Embryonic facial prominence (tissue), 1 donor: ENCODE results near the gene GPR37L1.
"Not testable (repeated sequence)": the region's sequence is repeated elsewhere in the genome, so short reads cannot be mapped to it uniquely, and the experiment has no call there.

ENCODE experiments used
- DNase-seq: peaks from one replicate; pipeline ENCODE4 v3.0.0-alpha.2; 2016; ENCODE audit errors: extremely low spot score

GPR37L1 gene

DNA sequence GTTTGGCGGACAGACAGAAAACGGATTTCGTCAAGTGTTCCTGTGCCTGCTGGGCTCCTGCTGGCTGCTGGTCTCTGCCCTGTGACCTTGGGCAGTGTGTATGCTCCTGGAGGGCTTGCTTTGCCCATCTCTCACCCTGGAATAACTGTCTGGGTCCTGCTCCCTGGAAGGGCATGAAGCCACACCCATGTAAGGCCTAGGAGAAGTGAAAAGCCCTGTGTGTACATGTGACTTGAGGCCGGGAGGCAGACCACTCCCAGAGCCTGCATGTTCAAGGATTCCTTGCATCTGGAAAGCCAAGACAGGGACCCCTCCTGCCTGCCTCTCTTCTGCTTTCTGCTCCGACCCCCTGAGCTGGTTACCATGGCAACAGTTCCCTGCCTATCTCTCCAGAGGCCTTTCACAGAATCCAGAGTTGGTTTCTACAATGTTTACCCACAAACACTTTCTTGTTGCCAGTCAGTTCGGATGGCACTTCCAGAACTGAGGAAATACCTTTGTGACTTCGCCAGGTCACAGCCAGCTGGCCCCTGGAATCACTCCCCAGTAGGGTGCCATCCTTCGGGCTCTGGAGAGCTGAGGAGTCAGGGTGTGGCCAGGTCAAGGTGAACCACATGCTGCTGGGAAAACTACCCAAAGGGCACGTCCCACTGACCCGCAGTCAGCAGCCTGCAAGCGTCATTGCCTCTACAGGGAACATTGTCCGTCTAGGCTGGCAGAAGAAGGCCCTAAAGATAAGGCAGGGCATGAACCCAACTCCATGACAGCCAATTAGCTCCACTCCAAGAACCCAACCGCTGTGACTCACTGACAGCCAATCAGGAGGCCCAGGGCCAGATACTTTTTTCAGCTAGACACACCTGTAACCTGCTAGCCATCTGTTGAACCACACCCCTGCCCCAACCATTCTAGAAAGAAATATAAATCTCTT, 14.7 kb upstream of the GPR37L1 start:
- peak; percentile 48 for DNase-seq

DNA sequence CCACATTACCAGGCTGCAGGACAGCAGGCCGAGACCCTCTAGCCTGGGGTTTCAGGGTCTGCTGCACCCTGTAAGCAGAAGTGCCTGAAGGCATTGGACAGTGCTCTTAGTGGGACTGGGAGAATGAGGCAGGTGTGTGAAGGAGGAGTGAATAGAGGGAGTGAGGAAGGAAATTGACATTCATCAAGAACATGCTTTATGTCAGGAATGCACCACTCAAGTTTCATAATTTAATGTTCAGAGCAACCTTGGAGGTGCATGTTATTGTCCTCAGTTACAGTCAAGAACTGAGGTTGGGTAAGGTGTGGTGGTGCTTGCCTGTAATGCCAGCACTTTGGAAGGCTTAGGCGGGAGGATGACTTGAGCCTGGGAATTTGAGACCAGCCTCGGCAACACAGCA, 11.7 kb upstream of the GPR37L1 start:
- DNase-seq: no peak

DNA sequence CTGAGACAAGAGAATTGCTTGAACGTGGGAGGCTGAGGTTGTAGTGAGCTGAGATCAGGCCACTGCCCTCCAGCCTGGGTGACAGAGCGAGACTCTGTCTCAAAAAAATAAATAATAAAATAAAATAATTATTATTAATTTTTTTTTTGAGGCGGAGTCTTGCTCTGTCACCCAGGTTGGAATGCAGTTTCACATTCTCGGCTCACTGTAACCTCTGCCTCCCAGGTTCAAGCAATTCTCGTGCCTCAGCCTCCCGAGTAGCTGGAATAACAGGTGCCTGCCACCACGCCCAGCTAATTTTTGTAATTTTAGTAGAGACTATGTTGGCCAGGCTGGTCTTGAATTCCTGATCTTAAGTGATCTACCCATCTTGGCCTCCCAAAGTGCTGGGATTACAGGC, 11.1 kb upstream of the GPR37L1 start:
- not testable (repeated sequence) for DNase-seq

DNA sequence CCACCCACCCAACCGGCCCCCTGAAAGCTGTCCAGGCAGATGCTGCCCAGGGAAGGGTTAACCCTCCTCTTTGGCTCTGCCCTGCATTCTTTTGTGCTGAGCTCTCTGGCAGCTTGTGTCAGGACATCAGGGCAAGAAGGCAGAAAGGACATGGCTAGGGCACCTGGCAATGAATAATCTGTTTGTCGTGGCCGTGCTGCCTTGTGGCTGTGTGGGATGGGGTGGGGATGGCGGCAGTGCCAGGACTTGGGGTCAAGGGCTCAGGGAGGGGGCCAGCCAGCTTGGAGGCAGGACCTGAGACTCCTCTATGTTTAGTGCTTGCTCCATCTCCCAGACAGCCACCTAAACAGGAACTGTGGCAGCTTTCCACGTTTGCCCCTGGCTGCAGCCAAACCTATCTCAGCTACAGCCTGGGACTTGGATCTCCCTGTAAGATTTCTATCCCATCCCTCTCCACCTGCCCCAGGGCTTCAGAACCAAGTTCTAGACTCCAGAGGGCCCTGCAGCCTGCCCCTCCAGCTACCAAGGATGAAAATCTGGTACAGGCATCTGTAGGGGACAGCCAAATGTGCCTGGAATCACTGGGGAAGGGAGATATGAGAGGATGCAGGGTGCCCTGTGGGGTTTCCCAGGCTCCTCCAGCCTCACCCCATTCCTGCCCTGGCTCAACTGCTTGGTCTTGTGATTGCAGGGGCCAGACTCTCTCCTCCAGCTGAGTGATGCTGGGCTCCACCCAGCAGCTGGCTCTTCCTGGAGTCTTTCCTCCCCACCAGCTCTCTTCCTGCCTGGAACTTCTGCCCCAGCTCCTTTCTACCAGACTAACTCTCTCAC, 9.6 kb upstream of the GPR37L1 start:
- DNase-seq: no peak

DNA sequence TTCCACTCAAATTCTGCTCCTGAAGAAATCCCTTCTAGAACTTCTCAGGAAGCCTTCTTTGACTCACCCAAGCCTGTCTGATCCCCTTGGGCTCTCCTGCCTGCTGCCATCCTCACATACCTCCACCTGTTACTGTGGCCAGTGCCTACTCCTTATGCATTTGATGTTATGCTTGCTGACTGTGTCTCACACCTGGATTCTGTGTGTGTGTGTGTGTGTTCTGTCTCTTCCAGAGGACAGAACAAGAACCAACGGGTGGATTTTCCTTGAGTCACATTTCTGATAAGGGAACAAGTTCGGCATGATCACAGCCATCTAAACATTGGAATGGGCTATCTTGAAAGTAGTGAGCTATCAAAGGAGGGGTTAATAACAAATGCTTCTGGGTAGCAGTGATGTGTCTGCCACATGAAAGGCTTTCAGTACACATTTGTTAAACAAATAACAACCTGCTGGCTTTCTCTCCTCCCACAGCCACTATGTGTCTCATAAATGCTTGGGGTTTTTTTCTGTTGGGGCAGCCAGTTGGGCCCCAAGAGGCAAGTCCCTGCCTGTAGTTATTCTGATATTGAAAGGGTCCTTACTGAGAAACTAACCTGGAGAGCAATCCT, 8.9 kb upstream of the GPR37L1 start:
- no peak for DNase-seq

DNA sequence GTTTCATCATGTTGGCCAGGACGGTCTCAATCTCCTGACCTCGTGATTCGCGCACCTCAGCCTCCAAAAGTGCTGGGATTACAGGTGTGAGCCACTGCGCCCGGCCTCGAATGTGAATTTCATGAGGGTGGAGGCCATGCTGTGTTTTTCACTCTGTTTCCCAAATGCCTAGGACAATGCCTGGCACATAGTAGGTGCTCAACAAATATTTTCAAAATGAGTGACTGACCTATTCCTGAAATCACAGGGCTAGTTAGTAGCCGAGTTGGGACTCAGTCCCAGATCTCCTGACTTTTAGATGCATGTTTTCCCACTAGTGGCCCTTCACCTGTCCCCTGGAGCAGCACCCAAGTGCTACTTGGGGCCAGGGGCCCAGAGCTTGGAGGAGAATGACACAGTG, 6.4 kb upstream of the GPR37L1 start:
- no peak for DNase-seq

DNA sequence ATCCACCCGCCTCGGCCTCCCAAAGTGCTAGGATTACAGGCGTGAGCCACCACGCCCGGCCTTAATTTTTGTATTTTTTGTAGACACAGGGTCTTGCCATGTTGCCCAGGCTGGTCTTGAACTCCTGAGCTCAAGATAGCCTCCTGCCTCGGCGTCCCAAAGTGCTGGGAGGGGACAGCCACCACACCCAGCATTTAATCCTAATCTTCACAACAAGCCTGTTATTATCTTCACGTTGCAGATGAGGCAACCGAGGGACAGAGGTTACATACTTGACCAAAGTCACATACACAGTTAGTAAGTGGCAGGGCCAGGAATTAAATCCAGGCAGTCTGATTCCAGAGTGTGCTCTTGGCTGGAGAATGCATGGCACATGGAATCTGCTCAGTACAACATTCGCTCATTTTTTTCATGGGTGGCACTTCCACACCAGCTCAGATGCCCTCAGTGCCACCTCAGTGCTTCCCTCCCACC, 4.8 kb upstream of the GPR37L1 start:
- DNase-seq: no peak

DNA sequence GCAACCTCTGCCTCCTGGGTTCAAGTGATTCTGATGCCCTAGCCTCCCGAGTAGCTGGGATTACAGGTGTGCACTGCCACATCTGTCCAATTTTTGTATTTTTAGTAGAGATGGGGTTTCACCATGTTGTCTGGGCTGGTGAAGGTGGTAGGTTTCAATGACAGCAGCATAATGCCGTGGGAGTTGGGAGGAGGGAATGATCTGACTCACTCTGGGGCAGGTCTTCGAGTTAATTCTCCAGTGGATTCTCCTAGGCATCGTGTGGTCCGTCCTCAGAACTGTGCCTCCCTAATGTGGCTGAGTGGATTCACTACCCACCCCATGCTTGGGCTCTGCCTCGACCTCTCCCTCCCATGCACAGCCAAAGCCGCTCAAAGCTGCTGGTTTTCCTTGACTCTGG, 1.7 kb upstream of the GPR37L1 start:
- no peak for DNase-seq

DNA sequence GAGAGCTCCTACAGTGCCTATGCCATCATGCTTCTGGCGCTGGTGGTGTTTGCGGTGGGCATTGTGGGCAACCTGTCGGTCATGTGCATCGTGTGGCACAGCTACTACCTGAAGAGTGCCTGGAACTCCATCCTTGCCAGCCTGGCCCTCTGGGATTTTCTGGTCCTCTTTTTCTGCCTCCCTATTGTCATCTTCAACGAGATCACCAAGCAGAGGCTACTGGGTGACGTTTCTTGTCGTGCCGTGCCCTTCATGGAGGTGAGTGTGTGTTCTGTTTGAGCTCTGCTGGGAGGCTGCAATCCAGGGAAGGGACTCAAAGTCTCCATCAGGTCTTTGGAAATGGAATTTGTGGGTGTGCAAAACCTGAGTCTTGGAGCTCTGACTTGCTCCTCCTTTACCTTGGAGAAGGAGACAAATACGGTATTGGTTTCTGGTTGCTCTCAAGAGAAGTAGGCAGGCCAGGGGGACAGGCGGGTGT, 658 bp downstream of the GPR37L1 start:
- no peak for DNase-seq

DNA sequence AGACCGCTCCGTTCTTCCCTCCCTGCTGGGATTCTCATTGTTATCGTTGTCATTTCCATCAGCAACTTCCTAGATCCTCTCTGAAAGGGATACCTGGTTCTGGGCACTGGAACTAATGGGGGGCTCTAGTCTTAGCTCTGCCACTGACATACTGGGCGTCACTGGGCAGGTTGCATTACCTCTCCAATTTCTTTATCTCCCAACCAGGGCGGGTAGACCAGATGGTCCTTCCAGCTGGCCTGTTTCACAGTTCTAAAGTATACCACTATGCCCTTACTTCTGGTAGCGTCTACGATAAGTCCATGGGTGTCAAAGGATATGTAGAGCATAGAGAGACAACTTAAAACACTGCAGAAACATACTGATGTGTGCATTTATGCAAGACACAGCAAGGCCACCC, 1.4 kb downstream of the GPR37L1 start:
- no peak for DNase-seq

DNA sequence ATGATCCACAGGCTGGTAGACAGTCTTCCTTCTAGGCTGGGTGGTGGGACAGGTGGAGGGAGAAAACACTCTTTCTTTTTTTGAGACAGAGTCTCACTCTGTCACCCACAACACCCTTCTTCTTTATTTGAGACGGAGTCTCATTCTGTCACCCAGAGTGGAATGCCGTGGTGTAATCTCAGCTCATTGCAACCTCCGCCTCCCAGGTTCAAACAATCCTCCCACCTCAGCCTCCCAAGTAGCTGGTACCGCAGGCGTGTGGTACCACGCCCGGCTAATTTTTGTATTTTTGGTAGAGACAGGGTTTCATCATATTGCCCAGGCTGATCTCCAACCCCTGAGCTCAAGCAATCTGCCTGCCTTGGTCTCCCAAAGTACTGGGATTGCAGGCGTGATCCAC, 2.9 kb downstream of the GPR37L1 start:
- DNase-seq: no peak

DNA sequence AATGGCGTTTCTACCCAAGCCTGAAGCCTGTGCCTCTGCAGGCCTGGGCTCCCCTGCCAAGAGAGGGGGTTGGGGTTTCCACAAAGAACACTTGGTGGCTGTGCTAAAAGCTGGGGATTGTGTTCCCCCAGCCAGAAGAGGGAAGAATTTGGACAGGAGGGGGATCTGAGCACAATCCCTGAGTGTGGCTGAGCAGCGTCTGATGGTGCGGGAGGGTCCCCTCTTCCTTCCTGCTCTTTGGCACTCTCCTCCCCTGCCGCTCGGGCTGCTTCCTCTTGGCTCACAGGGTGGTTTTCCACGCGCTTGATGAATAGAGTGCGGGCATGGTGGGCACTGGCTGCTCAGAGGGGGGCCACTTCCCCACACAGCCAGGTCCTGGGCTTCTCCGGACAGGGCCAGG, 3.7 kb downstream of the GPR37L1 start:
- DNase-seq: no peak

DNA sequence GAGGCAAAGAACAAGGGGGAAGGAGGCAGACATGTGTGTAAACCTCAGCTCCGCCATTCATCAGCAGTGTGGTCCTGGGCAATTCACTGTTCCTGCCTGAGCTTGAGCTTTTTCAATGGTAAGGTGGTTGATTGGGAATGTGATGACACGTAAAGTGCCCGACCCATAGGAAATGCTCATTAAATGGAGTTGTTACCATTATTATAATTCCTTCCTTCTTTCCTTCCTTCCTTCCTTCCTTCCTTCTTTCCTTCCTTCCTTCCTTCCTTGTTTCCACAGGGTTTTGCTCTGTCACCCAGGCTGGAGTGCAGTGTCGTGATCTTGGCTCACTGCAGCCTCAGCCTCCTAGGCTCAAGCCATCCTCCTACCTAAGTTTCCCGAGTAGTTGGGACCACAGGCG, 4.3 kb downstream of the GPR37L1 start:
- DNase-seq: no peak

DNA sequence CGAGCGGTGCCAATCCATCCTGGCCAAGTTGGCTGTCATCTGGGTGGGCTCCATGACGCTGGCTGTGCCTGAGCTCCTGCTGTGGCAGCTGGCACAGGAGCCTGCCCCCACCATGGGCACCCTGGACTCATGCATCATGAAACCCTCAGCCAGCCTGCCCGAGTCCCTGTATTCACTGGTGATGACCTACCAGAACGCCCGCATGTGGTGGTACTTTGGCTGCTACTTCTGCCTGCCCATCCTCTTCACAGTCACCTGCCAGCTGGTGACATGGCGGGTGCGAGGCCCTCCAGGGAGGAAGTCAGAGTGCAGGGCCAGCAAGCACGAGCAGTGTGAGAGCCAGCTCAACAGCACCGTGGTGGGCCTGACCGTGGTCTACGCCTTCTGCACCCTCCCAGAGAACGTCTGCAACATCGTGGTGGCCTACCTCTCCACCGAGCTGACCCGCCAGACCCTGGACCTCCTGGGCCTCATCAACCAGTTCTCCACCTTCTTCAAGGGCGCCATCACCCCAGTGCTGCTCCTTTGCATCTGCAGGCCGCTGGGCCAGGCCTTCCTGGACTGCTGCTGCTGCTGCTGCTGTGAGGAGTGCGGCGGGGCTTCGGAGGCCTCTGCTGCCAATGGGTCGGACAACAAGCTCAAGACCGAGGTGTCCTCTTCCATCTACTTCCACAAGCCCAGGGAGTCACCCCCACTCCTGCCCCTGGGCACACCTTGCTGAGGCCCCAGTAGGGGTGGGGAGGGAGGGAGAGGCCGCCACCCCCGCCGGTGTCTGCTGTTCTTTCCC, 5.3 kb downstream of the GPR37L1 start:
- no peak for DNase-seq

DNA sequence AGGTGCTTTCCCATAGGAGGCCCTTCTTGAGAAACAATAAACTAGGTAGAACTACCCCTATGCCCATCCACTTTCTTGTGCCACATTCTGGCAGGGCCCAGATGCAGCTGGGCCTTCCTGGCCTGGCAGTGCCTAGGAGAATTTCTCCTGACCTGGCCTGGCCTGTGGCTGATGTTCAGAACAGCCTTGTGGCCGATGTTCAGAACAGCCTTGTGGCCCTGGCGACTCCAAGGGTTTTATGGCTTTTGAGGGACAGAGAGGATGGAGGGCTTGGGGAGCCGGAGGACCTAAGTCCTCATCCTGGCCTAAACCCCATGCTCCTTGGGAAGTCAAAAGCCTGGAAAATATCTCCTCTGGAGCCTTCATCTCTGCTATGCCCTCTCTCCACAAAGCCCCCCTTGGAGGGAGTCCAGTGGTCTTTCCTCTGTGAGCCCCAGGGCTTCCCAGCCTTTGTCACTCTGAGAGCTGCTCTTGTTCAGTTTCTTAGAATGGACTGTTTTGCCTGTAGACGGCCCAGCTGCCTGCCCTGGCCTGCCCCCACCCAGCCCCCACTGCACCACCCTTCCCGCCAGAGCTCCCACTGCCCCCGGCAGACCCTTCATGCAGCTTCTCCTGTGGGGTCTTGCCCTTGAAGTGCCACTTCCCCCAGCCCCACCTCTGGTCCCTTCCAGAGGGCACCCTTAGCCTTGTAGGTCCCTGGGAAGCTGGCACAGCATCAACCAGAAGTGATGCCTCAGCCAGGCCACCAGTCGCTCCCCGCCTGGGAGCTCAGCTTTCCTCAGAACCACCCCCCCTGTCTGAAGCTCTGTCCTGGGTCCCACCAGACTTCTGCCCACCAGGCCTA, 7.0 kb downstream of the GPR37L1 start:
- no peak for DNase-seq

DNA sequence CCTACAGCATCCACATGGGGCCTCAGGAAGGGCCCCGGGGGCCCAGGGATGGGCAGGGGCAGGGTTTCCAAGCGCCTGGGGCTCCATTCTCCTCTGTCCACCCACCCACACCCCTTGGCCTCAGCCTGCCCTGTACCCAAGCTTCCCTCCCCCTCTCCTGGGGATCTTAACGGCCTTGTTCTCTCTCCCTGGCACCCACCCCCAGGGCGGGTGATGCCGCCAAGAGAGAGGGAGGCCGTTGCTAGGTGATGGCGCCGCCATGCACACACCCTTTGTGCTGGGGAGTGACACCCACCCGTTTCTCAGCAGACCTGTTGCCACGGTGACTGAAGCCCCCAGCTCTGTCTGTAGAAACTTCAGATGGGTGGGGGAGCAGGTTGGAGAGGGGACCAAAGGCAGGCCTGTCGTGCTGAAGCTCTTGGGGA, 7.6 kb downstream of the GPR37L1 start:
- DNase-seq: no peak

DNA sequence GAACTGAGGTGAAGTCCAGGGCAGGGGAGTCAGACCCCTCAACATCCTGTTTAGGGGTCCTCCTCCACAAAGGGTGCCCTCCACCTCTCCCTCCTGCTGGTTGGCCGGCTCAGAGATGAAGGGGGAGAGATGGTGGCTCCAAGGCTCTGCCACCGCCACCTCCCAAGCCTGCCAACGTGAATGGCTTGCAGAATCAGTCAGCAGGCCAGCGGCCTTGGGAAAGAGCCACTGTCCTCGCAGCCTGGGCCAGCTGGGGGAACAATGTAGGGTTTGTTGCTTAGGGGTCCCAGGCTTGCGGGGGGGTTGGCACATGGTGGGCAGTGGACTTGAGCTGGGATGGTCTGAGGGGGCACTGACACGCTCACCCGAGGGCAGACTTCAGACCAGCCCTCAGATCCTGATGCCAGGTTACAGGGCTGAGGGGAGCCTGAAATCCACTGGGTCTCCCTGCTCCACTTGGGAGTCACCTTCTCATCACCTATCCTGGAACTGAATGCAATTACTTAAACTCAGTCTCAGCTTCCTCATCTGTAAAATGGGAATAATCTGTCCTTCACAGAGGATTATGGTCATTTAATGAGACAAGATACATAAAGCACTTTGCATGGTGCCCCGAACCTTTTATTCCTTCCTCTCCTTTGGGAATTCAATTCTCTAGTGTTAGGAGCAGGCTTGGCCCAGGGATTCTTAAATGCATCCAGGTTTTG, 8.3 kb downstream of the GPR37L1 start:
- no peak for DNase-seq

DNA sequence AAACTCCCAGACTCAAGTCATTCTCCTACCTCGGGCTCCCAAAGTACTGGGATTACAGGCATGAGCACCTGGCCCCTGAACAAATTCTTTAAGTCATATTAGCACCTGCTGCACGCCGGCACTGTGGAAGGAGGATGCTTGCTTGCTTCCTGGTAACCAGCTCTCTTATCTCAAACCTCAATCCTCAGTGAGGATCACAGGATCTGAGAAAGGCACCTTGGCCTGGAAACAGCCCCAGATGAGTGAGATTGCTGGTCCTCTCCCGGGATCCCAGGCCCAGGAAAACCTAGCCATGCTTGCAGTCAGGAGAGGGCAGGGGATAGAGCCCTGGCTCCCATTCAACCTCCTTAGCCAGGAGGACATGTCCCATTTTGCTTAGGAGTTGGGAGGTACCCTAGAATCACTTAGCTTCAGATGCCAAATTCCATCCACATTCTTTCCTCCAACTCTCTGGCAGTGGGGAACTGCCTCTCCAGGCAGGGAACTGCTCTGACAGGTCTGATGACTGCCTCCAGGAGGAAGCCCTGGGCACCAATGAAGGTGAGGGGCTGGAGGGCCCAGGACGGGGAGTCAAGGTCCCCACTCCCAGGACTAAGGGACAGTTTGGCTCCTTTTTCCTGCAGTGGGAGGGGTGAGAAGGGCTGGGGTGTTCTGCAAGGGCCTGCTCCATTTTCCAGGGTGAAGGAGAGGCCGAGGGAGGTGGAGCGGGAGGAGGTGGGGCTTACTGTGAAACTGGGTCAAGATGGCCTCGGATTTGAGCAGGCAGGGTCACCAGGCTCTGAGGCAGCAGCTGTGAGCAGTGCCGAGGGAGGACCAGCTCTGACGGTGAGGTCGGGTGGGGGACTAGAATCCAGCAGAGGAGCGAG, 9.5 kb downstream of the GPR37L1 start:
- DNase-seq: no peak

DNA sequence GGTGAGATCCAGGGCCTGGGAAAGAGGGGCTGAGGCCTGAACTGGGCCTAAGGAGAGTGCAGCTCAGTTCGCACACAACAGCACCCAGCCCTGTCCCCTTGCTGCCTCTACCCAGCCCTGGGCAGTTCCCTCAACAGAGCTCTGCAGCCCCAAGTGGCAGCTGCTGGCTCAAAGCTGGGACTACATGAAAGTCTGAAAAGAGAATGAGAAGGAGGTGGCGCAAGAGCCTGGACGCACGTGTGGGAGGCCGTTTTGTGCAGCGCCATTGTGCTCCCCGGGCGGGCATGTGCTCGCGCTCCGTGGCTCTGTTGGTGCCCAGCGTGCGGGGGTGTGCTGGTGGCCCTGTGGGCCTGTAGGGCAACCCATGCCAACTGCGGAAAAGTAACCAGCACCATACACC, 10.3 kb downstream of the GPR37L1 start:
- DNase-seq: no peak
